Diencephalon (tissue), 1 donor: Measurements from ENCODE around the gene NGDN. TPM values are rescaled to one million over a fixed set of nuclear protein-coding genes. Genes with fewer than 3 reads are reported as not detected.

ENCODE experiments used
- total RNA-seq: library from RNA; depleted of rRNA; stranded (reverse); fragments of >200 nt; gene quantifications from one replicate; pipeline ENCODE4 v1.2.3, GENCODE V29; 2014

Gene NGDN, protein sequence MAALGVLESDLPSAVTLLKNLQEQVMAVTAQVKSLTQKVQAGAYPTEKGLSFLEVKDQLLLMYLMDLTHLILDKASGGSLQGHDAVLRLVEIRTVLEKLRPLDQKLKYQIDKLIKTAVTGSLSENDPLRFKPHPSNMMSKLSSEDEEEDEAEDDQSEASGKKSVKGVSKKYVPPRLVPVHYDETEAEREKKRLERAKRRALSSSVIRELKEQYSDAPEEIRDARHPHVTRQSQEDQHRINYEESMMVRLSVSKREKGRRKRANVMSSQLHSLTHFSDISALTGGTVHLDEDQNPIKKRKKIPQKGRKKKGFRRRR
- total RNA-seq, result 39.0 TPM

DNA sequence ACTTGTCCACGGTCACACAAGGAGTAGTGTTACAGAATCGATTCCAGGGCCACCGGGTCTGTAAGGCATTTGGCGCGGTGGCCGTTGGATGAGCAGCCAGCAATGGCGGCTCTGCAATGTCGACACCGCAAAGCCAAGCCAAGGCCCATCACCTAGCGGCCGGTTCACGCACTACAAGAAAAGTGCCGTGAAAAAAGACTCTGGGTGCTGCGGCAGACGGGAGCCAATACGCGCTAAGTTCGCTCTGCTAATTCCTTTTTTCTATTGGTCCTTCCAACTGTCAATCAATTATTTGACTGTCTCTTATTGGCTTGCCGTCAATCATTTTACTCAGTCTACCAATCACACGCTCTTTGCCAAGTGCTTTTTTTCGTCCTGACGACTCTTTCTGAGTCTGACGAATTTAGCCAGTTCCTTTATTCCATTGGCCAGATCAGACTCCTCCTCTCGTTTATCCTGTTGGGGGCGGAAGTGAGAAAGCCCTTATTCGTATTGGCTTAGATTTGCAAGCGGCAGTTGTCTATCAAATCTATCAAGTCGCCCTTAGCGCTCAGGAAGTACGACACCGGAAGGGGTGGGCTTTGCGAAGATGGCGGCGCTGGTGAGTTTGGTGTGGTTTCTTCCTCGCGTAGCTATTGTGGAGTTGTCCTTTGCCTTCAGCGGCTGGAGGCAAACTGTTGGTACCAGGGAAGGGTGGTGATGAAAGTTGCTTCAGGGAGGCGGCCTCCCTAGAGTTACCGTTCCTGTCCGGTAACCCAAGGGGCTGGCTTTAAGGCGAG lies at the start of gene NGDN:
Gene NGDN (plus strand): TSS at position 577 of the 779 bp plus-strand sequence. CDS start 13 bp downstream, at position 590.

DNA sequence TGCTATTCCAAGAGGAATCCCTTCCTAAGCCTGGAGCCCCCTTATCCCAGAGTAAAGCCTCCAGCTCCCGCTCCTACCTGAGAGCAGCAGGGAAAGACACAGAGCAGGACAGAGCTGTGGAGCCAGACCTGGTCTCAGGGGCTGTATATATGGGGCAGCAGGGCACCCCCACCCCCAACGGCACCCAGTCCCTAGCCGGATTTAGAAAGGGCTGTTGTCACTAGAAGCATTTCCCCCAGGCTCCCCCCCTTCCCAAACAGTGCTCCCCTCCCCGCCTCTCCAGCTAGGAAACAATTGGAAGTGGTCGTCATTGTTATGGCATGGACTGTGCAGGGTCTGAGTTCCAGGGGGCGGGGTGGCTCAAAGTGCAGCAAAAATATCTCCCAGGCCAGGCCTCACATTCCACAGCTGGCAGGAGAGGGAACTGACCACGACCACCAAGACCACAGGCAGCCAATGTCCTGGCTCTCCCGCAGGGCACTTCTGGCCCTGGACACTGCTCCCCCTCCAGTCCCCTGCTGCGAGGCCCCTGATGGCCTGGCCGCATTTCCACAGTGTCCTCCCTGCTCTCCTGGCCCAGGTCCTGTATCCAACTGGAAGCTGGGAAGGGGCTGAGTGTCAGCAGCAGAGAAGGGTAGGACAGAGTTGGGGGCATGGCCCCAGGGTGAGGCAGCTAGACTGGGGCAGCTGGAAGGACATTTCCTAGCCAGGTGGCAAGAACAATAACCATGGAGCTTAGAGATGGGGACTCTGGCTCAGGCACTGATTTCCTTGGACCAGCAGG lies 33.8 kb upstream of the NGDN start, which contains the start of gene MYH7:
Gene MYH7 (minus strand): TSS at position 118 of the 784 bp plus-strand sequence. CDS start 1,928 bp downstream, outside the sequence.

Other genes starting within 250 kb of the NGDN start
- gene RNF212B, start 231.8 kb upstream of the NGDN start, total RNA-seq, result not detected
- gene HOMEZ, start 183.6 kb upstream of the NGDN start, total RNA-seq, result 4.6 TPM
- gene PPP1R3E, start 166.8 kb upstream of the NGDN start, total RNA-seq, result 10.4 TPM
- gene BCL2L2, start 162.9 kb upstream of the NGDN start, total RNA-seq, result 21.9 TPM
- 92.3 TPM for gene PABPN1, start 148.2 kb upstream of the NGDN start, total RNA-seq
- gene SLC22A17, start 116.8 kb upstream of the NGDN start, total RNA-seq, result 389 TPM
- 9.7 TPM for gene EFS, start 104.5 kb upstream of the NGDN start, total RNA-seq
- not detected for gene IL25, start 96.9 kb upstream of the NGDN start, total RNA-seq
- gene CMTM5, start 92.7 kb upstream of the NGDN start, total RNA-seq, result 9.2 TPM
- gene MYH6, start 61.4 kb upstream of the NGDN start, total RNA-seq, result under 0.01 TPM
- gene MYH7, start 34.0 kb upstream of the NGDN start, total RNA-seq, result 3.2 TPM
- gene ZFHX2, start 82.1 kb downstream of the NGDN start, total RNA-seq, result 3.5 TPM
- gene THTPA, start 86.6 kb downstream of the NGDN start, total RNA-seq, result 14.1 TPM
- gene AP1G2, start 98.1 kb downstream of the NGDN start, total RNA-seq, result 23.5 TPM
- gene JPH4, start 109.1 kb downstream of the NGDN start, total RNA-seq, result 50.3 TPM
- gene DHRS2, start 166.7 kb downstream of the NGDN start, total RNA-seq, result 0.92 TPM